Esophagus (tissue), 2 donors: ENCODE measurements around the gene CRCP. TPM values are rescaled to one million over a fixed set of nuclear protein-coding genes. Genes with fewer than 3 reads are reported as not detected.

Source experiments
- H3K27ac ChIP-seq, 2 donors: one replicate each; pipeline ENCODE4 v1.5.1; 2013; ENCODE audit warnings: low read depth in 2 of 2, mild to moderate bottlenecking in 2 of 2, inconsistent platforms in 1 of 2, low read length in 1 of 2, moderate library complexity in 1 of 2
- H3K27me3 ChIP-seq, 2 donors: one replicate each; pipeline ENCODE4 v1.6.1; 2013; ENCODE audit warnings: low read length in 2 of 2, control low read depth in 1 of 2, mild to moderate bottlenecking in 1 of 2; ENCODE audit not compliant: insufficient read depth in 2 of 2, control insufficient read depth in 1 of 2
- H3K36me3 ChIP-seq, 2 donors: one replicate each; pipeline ENCODE4 v1.6.1; 2013; ENCODE audit warnings: low read length in 1 of 2; ENCODE audit not compliant: control insufficient read depth in 2 of 2, insufficient read depth in 2 of 2
- H3K4me1 ChIP-seq, 2 donors: one replicate each; pipeline ENCODE4 v1.6.1; 2013; ENCODE audit warnings: low read length in 1 of 2; ENCODE audit not compliant: control insufficient read depth in 2 of 2, insufficient read depth in 2 of 2
- H3K4me3 ChIP-seq, 2 donors: one replicate each; pipeline ENCODE4 v1.5.1; 2013; ENCODE audit warnings: low read length in 2 of 2, mild to moderate bottlenecking in 2 of 2, low read depth in 1 of 2, moderate library complexity in 1 of 2
- H3K9me3 ChIP-seq, 2 donors: one replicate each; pipeline ENCODE4 v1.6.1; 2013; ENCODE audit warnings: mild to moderate bottlenecking in 2 of 2, low read depth in 1 of 2, low read length in 1 of 2, moderate library complexity in 1 of 2; ENCODE audit not compliant: control insufficient read depth in 2 of 2, insufficient read depth in 1 of 2
- WGBS, 2 donors: extraction: QIAGEN DNeasy Blood & Tissue Kit; methylation state at CpG; one replicate each; pipeline ENCODE4 v1.1.7; 2013; 5-methylcytosine and 5-hydroxymethylcytosine counted together
- polyA plus RNA-seq, 2 donors: library from polyadenylated mRNA; stranded (reverse); fragments of 200-250 nt; gene quantifications; one replicate each; pipeline ENCODE4 v1.2.3, GENCODE V29; 2013
- donor health status: healthy with polysubstance abuse.
- donor health status: Bipolar disorder and iron deficiency.

The CRCP gene
- polyA plus RNA-seq, 2 donors: 14.5 to 19.5 TPM

DNA sequence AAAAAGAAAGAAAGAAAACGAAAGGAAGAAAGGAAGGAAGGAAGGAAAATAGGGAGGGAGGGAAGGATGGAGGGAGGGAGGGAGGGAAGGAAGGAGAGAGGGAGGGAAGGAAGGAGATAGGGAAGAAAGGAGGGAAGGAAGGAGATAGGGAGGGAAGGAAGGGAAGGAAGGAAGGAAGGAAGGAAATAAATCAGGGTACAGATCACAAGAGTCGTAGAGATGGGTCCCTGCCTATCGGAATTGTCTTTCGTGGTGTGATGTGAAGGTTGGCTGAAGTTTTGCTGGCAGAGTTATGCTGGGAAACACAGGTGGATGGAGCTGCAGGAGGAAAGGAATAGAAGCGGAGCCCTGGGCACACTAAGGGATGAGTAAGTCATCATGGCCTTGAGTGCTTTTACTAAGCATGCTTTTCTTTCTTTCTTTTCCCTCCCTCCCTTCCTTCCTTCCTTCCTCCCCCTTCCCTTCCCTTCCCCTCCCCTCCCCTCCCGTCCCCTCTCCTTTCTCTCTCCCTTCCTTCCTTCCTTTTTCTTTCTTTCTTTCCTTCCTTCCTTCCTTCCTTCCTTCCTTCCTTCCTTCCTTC, 78.6 kb downstream of the CRCP start:
- 67 to 77% methylated on average over 6 of the region's 6 CpGs for WGBS, 2 donors

DNA sequence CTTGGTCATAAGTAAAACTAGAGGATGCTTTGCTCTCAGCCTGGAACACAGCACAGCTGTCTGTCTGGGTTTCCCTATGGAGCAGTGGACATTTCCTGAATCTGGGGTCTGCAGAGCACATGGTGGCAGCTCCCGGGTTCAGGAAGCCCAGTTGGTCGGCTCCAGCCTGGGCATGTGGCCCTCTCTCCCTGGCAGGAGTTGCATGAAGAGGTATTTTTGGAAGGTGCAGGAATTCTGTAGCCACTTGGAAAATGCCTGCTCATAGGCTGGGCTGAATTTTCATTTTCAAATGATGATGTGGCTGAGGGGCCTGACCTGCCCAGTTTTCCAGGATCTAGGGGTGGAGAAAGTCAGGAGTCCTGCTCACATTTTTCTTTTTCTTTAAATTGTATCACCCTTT, 83.8 kb downstream of the CRCP start:
- no peak overlapping the region for H3K27ac ChIP-seq
- no peaks in the 10 kb centered on the region for H3K9me3 ChIP-seq
- H3K4me3 ChIP-seq: no peak overlapping the region
- H3K4me1 ChIP-seq: no peaks in the 10 kb centered on the region
- no peaks in the 10 kb centered on the region for H3K36me3 ChIP-seq
- 31 to 48% methylated on average over 2 of the region's 2 CpGs for WGBS, 2 donors
- no peaks in the 10 kb centered on the region for H3K27me3 ChIP-seq

More for the DNA sequence above, 78.6 kb downstream of the CRCP start:
- no peaks in the 10 kb centered on the region for H3K27me3 ChIP-seq
- no peaks in the 10 kb centered on the region for H3K36me3 ChIP-seq
- H3K27ac ChIP-seq: no peak overlapping the region
- H3K4me3 ChIP-seq: no peak overlapping the region
- H3K4me1 ChIP-seq: peaks cover 2 to 3% of the 10 kb centered on the region in 2 donors
- no peaks in the 10 kb centered on the region for H3K9me3 ChIP-seq

DNA sequence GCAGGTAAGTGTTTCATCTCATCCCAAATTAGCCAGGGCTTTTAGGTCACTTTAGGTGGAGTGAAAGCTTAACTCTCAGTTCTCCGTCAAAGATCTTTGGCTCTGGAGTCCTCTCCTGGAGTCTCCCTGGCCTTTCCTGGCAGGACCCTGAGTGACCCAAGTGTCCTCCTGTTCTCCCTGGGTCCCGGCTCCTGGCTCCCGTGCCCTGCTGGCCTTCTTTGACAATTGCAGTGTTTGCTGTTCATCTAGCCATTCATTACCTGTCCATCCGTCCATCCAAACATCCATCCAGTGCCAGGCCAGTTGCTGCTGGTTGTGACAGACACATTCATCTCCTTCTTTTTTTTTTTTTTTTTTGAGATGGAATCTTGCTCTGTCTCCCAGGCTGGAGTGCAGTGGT, 84.3 kb downstream of the CRCP start:
- Histone ChIP-seq H3K4me1 (no peaks in the 10 kb centered on the region), H3K36me3 (no peaks in the 10 kb centered on the region)

DNA sequence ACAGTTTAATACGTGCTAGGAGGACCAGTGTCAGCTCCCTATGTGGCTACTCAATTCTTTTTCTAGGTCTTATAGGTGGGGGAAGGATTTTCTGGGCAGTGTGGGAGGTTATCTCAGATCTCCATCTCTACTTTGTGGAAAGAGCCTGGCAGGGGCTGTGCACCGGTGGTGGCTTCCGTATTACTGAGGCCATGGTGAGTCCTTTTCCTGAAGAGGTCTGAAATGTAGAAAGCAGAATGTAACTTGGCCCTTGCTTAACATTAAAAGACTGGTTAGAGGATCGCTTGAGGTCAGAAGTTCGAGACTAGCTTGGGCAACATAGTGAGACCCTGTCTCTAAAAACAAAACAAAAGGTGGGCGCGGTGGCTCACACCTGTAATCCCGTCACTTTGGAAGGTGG, 87.8 kb downstream of the CRCP start:
- WGBS, 2 donors: 61 to 65% methylated on average over 8 of the region's 8 CpGs
- H3K27me3 ChIP-seq: no peaks in the 10 kb centered on the region
- H3K27ac ChIP-seq: no peak overlapping the region
- H3K4me1 ChIP-seq: peaks cover 0 to 6% of the 10 kb centered on the region in 2 donors
- no peaks in the 10 kb centered on the region for H3K9me3 ChIP-seq
- no peaks in the 10 kb centered on the region for H3K36me3 ChIP-seq
- no peak overlapping the region for H3K4me3 ChIP-seq

More for the DNA sequence above, 84.3 kb downstream of the CRCP start:
- 86 to 91% methylated on average over 4 of the region's 4 CpGs for WGBS, 2 donors
- no peaks in the 10 kb centered on the region for H3K27me3 ChIP-seq
- H3K27ac ChIP-seq: no peak overlapping the region
- H3K9me3 ChIP-seq: no peaks in the 10 kb centered on the region
- H3K4me3 ChIP-seq: no peak overlapping the region

Other genes starting within 250 kb of the CRCP start
- 1 to 10 TPM; 7.3 to 8.8 TPM for gene VKORC1L1, start 241.8 kb upstream of the CRCP start, polyA plus RNA-seq
- gene GUSB, start 132.6 kb upstream of the CRCP start, polyA plus RNA-seq: 10 to 100 TPM; 24.1 to 30.5 TPM
- gene ASL, start 39.0 kb upstream of the CRCP start, polyA plus RNA-seq: 10 to 100 TPM; 25.8 to 31.6 TPM
- 1 to 10 TPM; 4.4 to 5.9 TPM for gene TPST1, start 90.5 kb downstream of the CRCP start, polyA plus RNA-seq